Neural cell (in vitro differentiated cells): ENCODE results near the gene IER5L.

Source experiments
- CTCF ChIP-seq: fragments of 450-650 bp; IDR thresholded peaks from 2 replicates; pipeline ENCODE4 v1.5.1; 2014; ENCODE audit warnings: antibody characterized with exemption, mild to moderate bottlenecking, moderate library complexity; ENCODE audit not compliant: poor library complexity, severe bottlenecking
- EZH2 ChIP-seq: fragments of 200-600, 300-800 bp; shearing (Covaris generic), sonication (generic); IDR thresholded peaks from 2 replicates; pipeline ENCODE4 v1.6.1; 2014; ENCODE audit warnings: antibody characterized with exemption, low read length, borderline replicate concordance, mild to moderate bottlenecking; ENCODE audit not compliant: insufficient read depth, poor library complexity, severe bottlenecking

GRCh38 chr9:129136446-129137035 lies 41.5 kb downstream of the IER5L start:
- TF ChIP-seq EZH2 (no peak), CTCF (no peak)
